GM10248 (cell line): ENCODE results near the gene AIG1.
"Not testable (repeated sequence)": the region's sequence is repeated elsewhere in the genome, so short reads cannot be mapped to it uniquely, and the experiment has no call there.

Source experiments
- CTCF ChIA-PET: fragments of 300-600 bp; sonication (Branson Sonifier 250); formaldehyde crosslinking; extraction: SDS; loops from one replicate; lab custom pipeline; 2021; ENCODE audit warnings: antibody characterized with exemption; lab: Yijun Ruan, JAX
- POLR2A ChIA-PET: fragments of 350-650 bp; sonication (Branson Sonifier 250); formaldehyde crosslinking; extraction: SDS; loops from one replicate; lab custom pipeline; 2020; ENCODE audit warnings: antibody characterized with exemption; lab: Yijun Ruan, JAX
- DNase-seq: peaks from one replicate; pipeline ENCODE4 v3.0.0; 2012; ENCODE audit errors: extremely low spot score
- TF ChIP-seq, protein P1 (sequence below): IDR thresholded peaks from 2 replicates; pipeline ENCODE4 v1.5.1; 2012; ENCODE audit warnings: mild to moderate bottlenecking, low read depth; ENCODE audit errors: extremely low read depth, missing control alignments, control extremely low read depth

AIG1 gene

DNA sequence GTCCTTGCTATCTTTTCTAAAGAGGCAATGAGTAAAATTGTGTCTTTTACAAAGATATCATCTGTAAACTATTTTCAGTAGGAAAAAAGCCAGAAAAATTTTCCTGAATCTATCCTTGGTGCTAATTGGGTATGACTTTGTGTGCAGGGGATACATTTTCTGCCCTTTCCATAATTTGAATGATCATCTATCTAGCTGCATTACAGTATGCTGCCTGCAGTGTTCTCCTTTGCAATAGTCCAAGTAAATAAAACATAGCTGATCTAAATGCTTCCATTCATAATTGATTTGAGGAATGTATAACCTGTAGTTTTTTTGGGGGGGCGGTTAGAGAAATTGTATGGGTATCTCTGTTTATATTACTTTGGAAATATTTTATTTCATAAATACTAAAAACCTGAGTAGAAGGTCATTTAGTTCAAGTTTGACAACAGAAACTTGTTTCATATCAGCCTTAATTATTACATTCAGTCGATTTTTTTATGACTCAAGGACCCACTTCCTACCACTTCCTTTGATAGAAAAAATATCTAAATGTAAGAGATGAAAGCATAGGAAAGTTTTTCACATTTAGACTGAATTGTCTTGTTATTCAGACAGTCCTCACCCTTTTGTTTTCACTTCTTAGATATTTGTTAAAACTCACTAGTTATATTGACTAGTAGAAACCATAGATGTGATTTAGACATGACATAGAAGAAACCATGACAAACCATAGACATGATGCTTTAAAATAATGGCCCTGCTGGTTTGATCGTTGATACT lies 75.3 kb downstream of the AIG1 start:
- POLR2A ChIA-PET: no interaction called here
- no peak for DNase-seq
- TF ChIP-seq, protein P1, sequence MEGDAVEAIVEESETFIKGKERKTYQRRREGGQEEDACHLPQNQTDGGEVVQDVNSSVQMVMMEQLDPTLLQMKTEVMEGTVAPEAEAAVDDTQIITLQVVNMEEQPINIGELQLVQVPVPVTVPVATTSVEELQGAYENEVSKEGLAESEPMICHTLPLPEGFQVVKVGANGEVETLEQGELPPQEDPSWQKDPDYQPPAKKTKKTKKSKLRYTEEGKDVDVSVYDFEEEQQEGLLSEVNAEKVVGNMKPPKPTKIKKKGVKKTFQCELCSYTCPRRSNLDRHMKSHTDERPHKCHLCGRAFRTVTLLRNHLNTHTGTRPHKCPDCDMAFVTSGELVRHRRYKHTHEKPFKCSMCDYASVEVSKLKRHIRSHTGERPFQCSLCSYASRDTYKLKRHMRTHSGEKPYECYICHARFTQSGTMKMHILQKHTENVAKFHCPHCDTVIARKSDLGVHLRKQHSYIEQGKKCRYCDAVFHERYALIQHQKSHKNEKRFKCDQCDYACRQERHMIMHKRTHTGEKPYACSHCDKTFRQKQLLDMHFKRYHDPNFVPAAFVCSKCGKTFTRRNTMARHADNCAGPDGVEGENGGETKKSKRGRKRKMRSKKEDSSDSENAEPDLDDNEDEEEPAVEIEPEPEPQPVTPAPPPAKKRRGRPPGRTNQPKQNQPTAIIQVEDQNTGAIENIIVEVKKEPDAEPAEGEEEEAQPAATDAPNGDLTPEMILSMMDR: no peak
- CTCF ChIA-PET: interaction anchor here (0.5 to 1.9 kb wide), 8 partner anchors 8 to 275 kb away, joined by 3 to 6 read pairs (median 3); no protein-coding TSS in a partner anchor

DNA sequence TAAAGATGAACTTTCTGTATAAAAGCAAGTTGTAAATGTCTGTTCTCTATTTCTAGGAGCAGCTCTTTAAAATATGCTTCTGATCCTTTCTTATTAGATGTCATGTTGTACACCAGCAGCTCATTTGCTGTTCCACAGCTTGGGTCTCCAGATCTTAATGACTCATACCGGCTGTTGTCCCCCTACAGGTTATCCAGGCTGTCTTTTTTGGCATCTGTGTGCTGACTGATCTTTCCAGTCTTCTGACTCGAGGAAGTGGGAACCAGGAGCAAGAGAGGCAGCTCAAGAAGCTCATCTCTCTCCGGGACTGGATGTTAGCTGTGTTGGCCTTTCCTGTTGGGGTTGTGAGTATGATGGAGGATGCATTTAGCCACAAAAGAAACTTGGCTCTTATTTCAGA lies 76.0 kb downstream of the AIG1 start:
- no peak for DNase-seq
- TF ChIP-seq, protein P1: no peak
- ChIA-PET CTCF (interaction anchor here (0.5 to 1.9 kb wide), 6 partner anchors 8 to 275 kb away, joined by 3 to 4 read pairs (median 3); no protein-coding TSS in a partner anchor), POLR2A (no interaction called here)

DNA sequence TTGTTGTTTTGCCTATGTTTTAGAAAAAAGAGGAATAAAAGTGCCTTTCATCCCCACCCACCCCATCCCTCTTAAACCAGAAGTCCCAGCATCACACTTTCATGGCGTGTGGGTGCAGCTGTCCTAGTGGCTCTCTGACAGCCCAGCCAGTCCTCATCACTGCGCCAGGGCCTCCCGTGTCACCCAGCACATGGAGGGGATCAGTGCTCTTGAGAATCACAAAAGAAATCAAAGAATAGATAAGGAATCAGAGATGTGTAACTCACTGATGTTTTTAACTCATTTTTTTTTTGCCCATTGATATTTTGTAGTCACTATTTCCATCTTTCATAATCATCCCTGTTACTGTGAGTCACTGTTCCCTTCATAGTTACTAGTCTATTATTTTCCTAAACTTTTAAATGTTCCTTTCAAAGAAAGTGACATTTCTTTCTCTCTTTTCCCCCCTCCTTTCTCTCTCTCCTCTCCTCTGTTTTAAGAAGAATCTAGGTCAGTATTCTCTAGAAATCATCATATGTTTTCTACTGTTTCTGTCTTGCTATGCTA lies 78.6 kb downstream of the AIG1 start:
- CTCF ChIA-PET: interaction anchor here (0.6 to 2.2 kb wide), 3 partner anchors 14 to 41 kb away, joined by 3 to 8 read pairs (median 3); no protein-coding TSS in a partner anchor
- TF ChIP-seq, protein P1: no peak
- POLR2A ChIA-PET: no interaction called here
- no peak for DNase-seq

DNA sequence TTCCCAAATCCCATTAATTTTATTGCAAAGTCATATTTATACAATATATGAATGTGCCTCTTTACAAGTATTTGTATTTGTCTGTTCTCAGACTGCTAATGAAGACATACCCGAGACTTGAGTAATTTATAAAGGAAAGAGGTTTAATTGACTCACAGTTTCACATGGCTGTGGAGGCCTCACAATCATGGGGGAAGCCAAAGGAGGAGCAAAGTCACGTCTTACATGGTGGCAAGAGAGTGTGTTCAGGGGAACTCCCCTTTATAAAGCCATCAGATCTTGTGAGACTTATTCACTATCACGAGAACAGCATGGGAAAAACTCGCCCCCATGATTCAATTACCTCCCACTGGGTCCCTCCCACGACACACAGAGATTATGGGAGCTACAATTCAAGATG lies 79.2 kb downstream of the AIG1 start:
- DNase-seq, CTCF ChIA-PET, POLR2A ChIA-PET: not testable (repeated sequence)

DNA sequence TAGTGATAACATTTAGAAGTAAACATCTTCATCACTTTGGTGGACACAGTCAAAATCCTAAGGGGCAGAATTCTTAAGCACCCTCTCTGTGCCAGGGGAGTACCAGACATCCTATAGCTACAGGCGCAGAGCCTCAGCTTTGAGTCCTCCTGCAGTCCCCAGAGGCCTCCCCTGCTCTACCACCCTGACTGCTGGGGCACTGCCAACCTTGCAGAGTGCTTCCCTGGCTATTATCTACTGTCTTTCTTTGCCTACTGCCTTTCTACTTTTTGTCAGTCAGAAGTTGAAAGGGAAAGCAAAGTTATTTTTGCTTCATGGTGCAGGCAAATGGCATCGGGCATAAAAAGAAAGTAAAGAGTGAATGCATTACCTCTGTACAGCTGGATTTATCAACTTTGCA lies 80.1 kb downstream of the AIG1 start:
- ChIA-PET POLR2A (no interaction called here), CTCF (no interaction called here)
- DNase-seq: no peak
- TF ChIP-seq, protein P1: no peak

DNA sequence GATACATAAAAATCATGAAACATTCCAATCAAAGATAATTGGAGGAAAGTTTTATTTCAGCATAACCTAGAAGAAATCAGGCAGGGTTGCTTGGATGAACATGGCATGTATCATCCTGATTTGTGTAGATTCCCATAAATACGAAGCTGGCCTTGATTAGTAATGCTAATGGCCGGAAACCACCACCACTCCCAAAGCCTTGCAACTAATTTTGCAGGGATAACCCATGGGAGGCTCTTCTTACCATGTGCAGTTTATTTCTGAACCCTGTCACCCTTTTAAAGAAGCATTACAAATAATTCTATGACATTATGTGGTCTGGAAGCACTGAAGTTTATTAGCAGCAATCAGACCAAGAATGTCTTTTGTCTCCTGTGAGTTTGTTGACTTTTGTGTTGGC lies 80.8 kb downstream of the AIG1 start:
- CTCF ChIA-PET: no interaction called here
- POLR2A ChIA-PET: no interaction called here

More for the DNA sequence above, 80.8 kb downstream of the AIG1 start:
- DNase-seq: no peak
- TF ChIP-seq, protein P1: no peak
